Chondrocyte (in vitro differentiated cells): Measurements from ENCODE around the gene SIRPB2. TPM values are rescaled to one million over a fixed set of nuclear protein-coding genes. Genes with fewer than 3 reads are reported as not detected.

Experiments used
- DNase-seq: peaks from one replicate; pipeline ENCODE4 v3.0.0; 2021; ENCODE audit warnings: mixed read lengths, low spot score
- H3K27ac Mint-ChIP-seq: one replicate; pipeline ENCODE4 v1.8.0; 2021; ENCODE audit warnings: mild to moderate bottlenecking, moderate library complexity, mixed read lengths; ENCODE audit not compliant: unreplicated experiment
- H3K27me3 Mint-ChIP-seq: 2 replicates; pipeline ENCODE4 v1.8.0; 2021; ENCODE audit warnings: low read depth, mixed read lengths
- H3K36me3 Mint-ChIP-seq: 2 replicates; pipeline ENCODE4 v1.8.0; 2021; ENCODE audit warnings: low read depth, mixed read lengths
- H3K4me1 Mint-ChIP-seq: 2 replicates; pipeline ENCODE4 v1.8.0; 2021; ENCODE audit warnings: low read depth, mild to moderate bottlenecking, mixed read lengths
- H3K4me3 Mint-ChIP-seq: one replicate; pipeline ENCODE4 v1.8.0; 2021; ENCODE audit warnings: mild to moderate bottlenecking, moderate library complexity, mixed read lengths; ENCODE audit not compliant: unreplicated experiment
- H3K9me3 Mint-ChIP-seq: 2 replicates; pipeline ENCODE4 v1.8.0; 2021; ENCODE audit warnings: low read depth, mixed read lengths
- CTCF ChIP-seq: fragments of 200-600 bp; sonication (generic); IDR thresholded peaks from 2 replicates; pipeline ENCODE4 v1.5.0; 2021; ENCODE audit warnings: antibody characterized with exemption, mild to moderate bottlenecking, moderate library complexity
- total RNA-seq: library from RNA; stranded (reverse); gene quantifications from 3 replicates; pipeline ENCODE4 v1.2.1, GENCODE V29; 2021

The SIRPB2 gene
- total RNA-seq, 1 donor from 2014 or later = not detected

GRCh38 chr20:1535420-1536175 lies 44.4 kb upstream of the SIRPB2 start:
- no peak overlapping the region for H3K27ac Mint-ChIP-seq
- DNase-seq = no peak
- no peak for TF ChIP-seq CTCF
- H3K9me3 Mint-ChIP-seq = no peaks in the 10 kb centered on the region
- H3K36me3 Mint-ChIP-seq = no peaks in the 10 kb centered on the region
- no peak overlapping the region for H3K4me3 Mint-ChIP-seq
- no peaks in the 10 kb centered on the region for H3K4me1 Mint-ChIP-seq
- peaks cover 21% of the 10 kb centered on the region for H3K27me3 Mint-ChIP-seq

DNA sequence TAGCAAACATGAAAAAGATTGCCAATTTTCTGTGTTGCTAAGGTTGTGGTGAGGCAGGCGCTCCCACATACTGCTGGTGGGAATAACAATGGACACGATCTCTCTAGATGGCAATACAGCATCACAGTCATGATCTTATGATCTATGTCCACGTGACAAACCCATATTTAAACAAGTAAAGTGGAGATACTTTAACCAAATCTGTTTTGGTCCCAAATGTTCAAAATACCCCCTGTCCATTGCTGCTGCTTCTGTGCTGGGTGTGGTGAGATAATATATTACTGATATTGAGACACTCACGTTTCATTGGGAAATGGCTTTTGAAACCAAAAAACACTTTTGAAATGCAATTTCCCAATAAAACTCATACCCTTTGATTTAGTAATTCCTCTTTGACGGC lies 43.3 kb upstream of the SIRPB2 start:
- Mint-ChIP-seq H3K4me3 (no peak overlapping the region), H3K27ac (no peak overlapping the region), H3K4me1 (no peaks in the 10 kb centered on the region), H3K9me3 (no peaks in the 10 kb centered on the region), H3K27me3 (peaks cover 20% of the 10 kb centered on the region), H3K36me3 (no peaks in the 10 kb centered on the region)
- TF ChIP-seq CTCF = no peak
- DNase-seq = no peak

DNA sequence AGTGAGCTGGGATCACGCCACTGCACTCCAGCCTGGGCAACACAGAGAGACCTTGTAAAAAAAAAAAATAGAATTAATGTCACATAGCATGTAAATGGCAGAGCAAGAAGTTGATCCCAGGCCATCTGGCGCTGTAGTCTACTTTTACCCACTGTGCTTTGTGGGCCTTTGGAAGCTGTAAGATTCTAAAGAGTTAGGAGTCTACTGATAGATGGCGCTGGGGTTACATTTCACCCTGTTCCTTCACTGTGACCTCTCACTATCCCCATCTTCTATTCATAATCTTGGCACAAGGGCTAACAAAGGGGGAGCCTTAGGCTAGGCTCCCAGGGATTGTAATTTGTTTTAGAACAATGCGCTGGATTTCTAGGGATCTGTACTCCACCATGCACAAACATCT lies 41.8 kb upstream of the SIRPB2 start:
- Mint-ChIP-seq H3K27ac (no peak overlapping the region), H3K4me1 (no peaks in the 10 kb centered on the region), H3K36me3 (no peaks in the 10 kb centered on the region), H3K27me3 (peaks cover 16% of the 10 kb centered on the region), H3K9me3 (peaks cover 6% of the 10 kb centered on the region), H3K4me3 (no peak overlapping the region)
- no peak for TF ChIP-seq CTCF
- DNase-seq = no peak

DNA sequence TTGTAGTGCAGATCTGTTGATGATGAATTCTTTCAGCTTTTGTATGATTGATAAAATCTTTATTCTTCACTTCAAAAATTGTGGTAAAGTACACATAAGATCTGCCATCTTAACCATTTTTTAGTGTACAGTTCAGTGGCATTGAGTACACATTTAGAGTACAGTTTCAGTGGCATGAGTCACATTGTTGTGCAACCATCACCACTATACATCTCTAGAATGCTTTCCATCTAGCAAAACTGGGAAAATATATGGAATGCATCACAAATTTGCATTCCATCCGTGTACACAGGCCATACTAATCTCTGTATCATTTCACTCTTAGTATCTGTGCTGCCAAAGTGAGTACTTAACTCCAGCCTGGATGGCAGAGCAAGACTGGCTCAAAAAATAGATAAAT lies 37.6 kb upstream of the SIRPB2 start:
- Mint-ChIP-seq H3K36me3 (no peaks in the 10 kb centered on the region), H3K27ac (no peak overlapping the region), H3K9me3 (peaks cover 16% of the 10 kb centered on the region), H3K27me3 (peaks cover 8% of the 10 kb centered on the region), H3K4me1 (no peaks in the 10 kb centered on the region), H3K4me3 (no peak overlapping the region)
- no peak for TF ChIP-seq CTCF
- DNase-seq = no peak

- H3K27ac Mint-ChIP-seq = no peak overlapping the region
- peaks cover 10% of the 10 kb centered on the region for H3K27me3 Mint-ChIP-seq
- no peaks in the 10 kb centered on the region for H3K36me3 Mint-ChIP-seq
- no peak for DNase-seq
- peaks cover 16% of the 10 kb centered on the region for H3K9me3 Mint-ChIP-seq
- no peak overlapping the region for H3K4me3 Mint-ChIP-seq
- H3K4me1 Mint-ChIP-seq = no peaks in the 10 kb centered on the region
- TF ChIP-seq CTCF = no peak
Observed at GRCh38 chr20:1527923-1528322, 36.7 kb upstream of the SIRPB2 start.
